Subcutaneous abdominal adipose tissue (tissue), 5 donors: ENCODE measurements around the gene MYOF.

ENCODE experiments used
- H3K27ac ChIP-seq: one replicate; pipeline ENCODE4 v1.7.0; 2013; ENCODE audit warnings: low read depth, mild to moderate bottlenecking, inconsistent platforms, low read length, moderate library complexity
- H3K27me3 ChIP-seq, 5 donors: one replicate each; pipeline ENCODE4 v1.7.0; 2013; ENCODE audit warnings: low read length in 5 of 5, inconsistent platforms in 1 of 5; ENCODE audit not compliant: control insufficient read depth in 5 of 5, insufficient read depth in 4 of 5
- H3K36me3 ChIP-seq, 5 donors: one replicate each; pipeline ENCODE4 v1.7.0; 2013; ENCODE audit warnings: low read length in 5 of 5; ENCODE audit not compliant: control insufficient read depth in 5 of 5, insufficient read depth in 5 of 5
- H3K4me1 ChIP-seq, 5 donors: one replicate each; pipeline ENCODE4 v1.7.0; 2013; ENCODE audit warnings: low read length in 5 of 5, mild to moderate bottlenecking in 3 of 5, moderate library complexity in 1 of 5; ENCODE audit not compliant: control insufficient read depth in 5 of 5, insufficient read depth in 5 of 5
- H3K4me3 ChIP-seq, 5 donors: one replicate each; pipeline ENCODE4 v1.7.0; 2013; ENCODE audit warnings: low read length in 5 of 5, low read depth in 1 of 5
- H3K9ac ChIP-seq, 5 donors: one replicate each; pipeline ENCODE4 v1.7.0; 2013; ENCODE audit warnings: low read length in 5 of 5, mild to moderate bottlenecking in 4 of 5, moderate library complexity in 3 of 5
- H3K9me3 ChIP-seq, 5 donors: one replicate each; pipeline ENCODE4 v1.7.0; 2013; ENCODE audit warnings: low read length in 5 of 5; ENCODE audit not compliant: control insufficient read depth in 5 of 5
- donor health status: healthy.
- donor health status: healthy.
- donor health status: healthy.
- donor health status: healthy.
- donor health status: healthy.

The MYOF gene

GRCh38 chr10:93259126-93259525, 223.0 kb downstream of the MYOF start:
- no peak overlapping the region for H3K27ac ChIP-seq
- no peak overlapping the region for H3K9ac ChIP-seq
- no peak overlapping the region for H3K4me3 ChIP-seq
- no peaks in the 10 kb centered on the region for H3K9me3 ChIP-seq
- no peaks in the 10 kb centered on the region for H3K27me3 ChIP-seq
- no peaks in the 10 kb centered on the region for H3K4me1 ChIP-seq
- H3K36me3 ChIP-seq, result no peaks in the 10 kb centered on the region
